ENCODE results near the gene RNF144A.

Gene RNF144A

GRCh38 chr2:7010391-7011054 is 93.3 kb downstream of the RNF144A start:
- no peaks in the 10 kb centered on the region for H3K9me3 ChIP-seq (ENCODE audit: insufficient read depth, low read length)
- H3K9ac ChIP-seq (ENCODE audit: insufficient read length, low read depth), result no peak overlapping the region
- TF ChIP-seq YY1 (IDR thresholded peaks at IDR 0.05; ENCODE audit: insufficient read depth, insufficient read length), result no peak
- H3K36me3 ChIP-seq (ENCODE audit: insufficient read depth, insufficient read length, low read length), result no peaks in the 10 kb centered on the region
- DNase-seq (ENCODE audit: low read depth, low spot score), result no peak
- no peaks in the 10 kb centered on the region for H3K27me3 ChIP-seq (ENCODE audit: insufficient read depth, insufficient read length)
- peaks cover 3% of the 10 kb centered on the region for H3K4me1 ChIP-seq (ENCODE audit: insufficient read depth, insufficient read length)
- H3K4me3 ChIP-seq (ENCODE audit: insufficient read length, low read depth), result no peak overlapping the region

DNA sequence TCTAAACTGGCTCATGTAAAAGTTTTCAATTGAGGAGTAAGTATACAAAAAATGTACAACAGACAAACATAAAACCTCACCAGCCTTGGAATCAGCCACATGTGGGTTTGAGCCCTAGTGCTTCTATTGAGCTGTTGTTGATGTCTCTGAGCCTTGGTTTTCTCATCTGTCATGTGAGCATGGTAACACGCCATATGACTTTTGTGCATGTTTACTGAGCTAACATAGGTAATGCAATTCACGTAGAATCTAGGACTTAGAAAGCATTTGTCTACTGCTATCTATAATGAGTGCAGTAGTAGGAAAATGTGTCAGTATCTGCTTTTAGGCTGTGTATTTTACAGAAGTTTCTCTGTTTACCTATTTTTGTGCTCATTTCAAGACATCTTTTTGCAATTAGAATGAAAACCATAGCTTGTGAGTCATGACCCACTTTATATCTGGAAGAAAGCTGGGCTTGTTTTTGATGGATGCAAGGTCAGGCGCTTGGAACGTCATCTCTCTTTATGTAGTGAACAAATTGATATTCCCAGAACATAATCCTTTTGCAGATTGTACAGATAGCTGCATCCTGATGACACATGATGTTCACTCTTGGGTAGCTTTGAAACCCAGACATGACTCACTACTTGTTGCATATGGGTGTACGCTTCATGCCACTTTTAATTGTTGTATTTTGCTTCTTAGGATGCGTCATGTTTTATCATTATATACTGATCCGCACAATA is 94.3 kb downstream of the RNF144A start:
- no peak overlapping the region for H3K9ac ChIP-seq (ENCODE audit: insufficient read length, low read depth)
- no peak overlapping the region for H3K4me3 ChIP-seq (ENCODE audit: insufficient read length, low read depth)
- H3K4me1 ChIP-seq (ENCODE audit: insufficient read depth, insufficient read length), result peaks cover 3% of the 10 kb centered on the region
- H3K27me3 ChIP-seq (ENCODE audit: insufficient read depth, insufficient read length), result no peaks in the 10 kb centered on the region
- no peaks in the 10 kb centered on the region for H3K9me3 ChIP-seq (ENCODE audit: insufficient read depth, low read length)
- TF ChIP-seq ZNF274 (IDR thresholded peaks at IDR 0.05; ENCODE audit: low read depth, low read length), result no peak
- TF ChIP-seq YY1 (IDR thresholded peaks at IDR 0.05; ENCODE audit: insufficient read depth, insufficient read length), result no peak
- no peak for DNase-seq (ENCODE audit: low read depth, low spot score)
- no peaks in the 10 kb centered on the region for H3K36me3 ChIP-seq (ENCODE audit: insufficient read depth, insufficient read length, low read length)

DNA sequence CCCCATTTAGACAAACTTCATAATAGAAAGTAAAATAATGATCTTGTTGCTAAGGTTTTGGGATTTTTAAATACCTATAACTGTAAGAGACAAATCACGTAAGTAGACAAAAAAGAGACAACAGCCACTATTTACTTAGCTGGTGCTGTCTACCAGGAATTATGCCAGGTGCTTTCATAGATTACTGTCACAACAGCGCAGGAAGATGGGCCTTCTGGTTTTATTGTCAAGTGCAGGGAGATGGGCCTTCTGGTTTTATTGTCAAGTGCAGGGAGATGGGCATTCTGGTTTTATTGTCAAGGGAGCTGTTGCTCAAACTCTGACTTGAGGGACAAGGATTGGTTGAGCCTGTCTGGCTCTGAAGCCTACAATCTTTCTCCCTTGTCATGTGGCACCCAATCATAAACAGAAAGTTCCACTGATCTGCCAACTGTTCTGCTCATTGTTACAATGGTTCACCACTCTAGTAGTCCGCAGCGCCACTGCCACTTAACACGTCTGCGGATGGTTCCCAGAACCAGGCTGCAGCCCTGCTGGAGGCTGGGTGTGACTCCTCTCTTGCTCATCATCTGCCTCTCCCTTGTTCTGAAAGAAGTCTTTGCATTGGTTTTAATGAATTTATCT is 95.0 kb downstream of the RNF144A start:
- TF ChIP-seq SUZ12 (IDR thresholded peaks at IDR 0.05; ENCODE audit: extremely low read depth, insufficient read depth, insufficient read length) (no peak), ZNF274 (IDR thresholded peaks at IDR 0.05; ENCODE audit: low read depth, low read length) (no peak), YY1 (IDR thresholded peaks at IDR 0.05; ENCODE audit: insufficient read depth, insufficient read length) (no peak)
- no peak for DNase-seq (ENCODE audit: low read depth, low spot score)
- H3K4me3 ChIP-seq (ENCODE audit: insufficient read length, low read depth), result no peak overlapping the region
- H3K4me1 ChIP-seq (ENCODE audit: insufficient read depth, insufficient read length), result peaks cover 3% of the 10 kb centered on the region
- no peak overlapping the region for H3K9ac ChIP-seq (ENCODE audit: insufficient read length, low read depth)
- H3K9me3 ChIP-seq (ENCODE audit: insufficient read depth, low read length), result no peaks in the 10 kb centered on the region
- no peaks in the 10 kb centered on the region for H3K36me3 ChIP-seq (ENCODE audit: insufficient read depth, insufficient read length, low read length)
- H3K27me3 ChIP-seq (ENCODE audit: insufficient read depth, insufficient read length), result no peaks in the 10 kb centered on the region

DNA sequence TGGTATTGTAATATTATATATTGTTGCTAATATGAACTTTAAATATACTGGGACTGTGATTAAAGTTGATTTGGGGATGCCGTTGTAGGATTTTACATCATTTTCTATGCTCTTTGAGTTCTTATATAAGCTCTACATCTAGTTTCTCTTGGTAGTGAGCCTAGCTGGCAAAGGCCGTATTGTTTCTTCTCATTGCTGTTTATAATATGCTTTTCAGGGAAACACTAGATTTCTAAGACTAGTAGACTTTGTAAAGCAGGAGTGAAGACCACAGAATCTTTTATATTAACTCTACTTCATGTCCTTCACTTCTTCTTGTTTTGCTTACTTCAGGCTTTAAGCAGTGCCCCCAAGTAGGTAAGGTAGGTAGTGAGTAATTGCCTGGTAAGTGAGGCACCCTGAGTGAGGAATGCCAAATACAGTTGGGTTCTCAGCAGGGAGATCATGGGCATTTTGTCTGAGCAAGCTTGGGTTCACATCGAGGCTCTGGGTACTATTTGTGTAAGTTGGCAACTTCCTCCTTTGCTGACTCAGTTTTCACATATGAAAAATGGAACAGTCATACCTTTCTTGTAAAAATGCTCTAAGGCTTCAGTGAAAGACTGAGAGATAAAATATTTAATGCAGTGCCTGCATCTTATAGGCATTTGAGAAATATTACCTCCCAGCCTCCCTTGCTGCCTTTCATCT is 96.4 kb downstream of the RNF144A start:
- DNase-seq (ENCODE audit: low read depth, low spot score), result no peak
- Histone ChIP-seq H3K36me3 (ENCODE audit: insufficient read depth, insufficient read length, low read length) (no peaks in the 10 kb centered on the region), H3K4me3 (ENCODE audit: insufficient read length, low read depth) (no peak overlapping the region), H3K27me3 (ENCODE audit: insufficient read depth, insufficient read length) (no peaks in the 10 kb centered on the region), H3K4me1 (ENCODE audit: insufficient read depth, insufficient read length) (no peaks in the 10 kb centered on the region), H3K9me3 (ENCODE audit: insufficient read depth, low read length) (no peaks in the 10 kb centered on the region), H3K9ac (ENCODE audit: insufficient read length, low read depth) (no peak overlapping the region)
- TF ChIP-seq ZNF274 (IDR thresholded peaks at IDR 0.05; ENCODE audit: low read depth, low read length) (no peak), SUZ12 (IDR thresholded peaks at IDR 0.05; ENCODE audit: extremely low read depth, insufficient read depth, insufficient read length) (no peak), YY1 (IDR thresholded peaks at IDR 0.05; ENCODE audit: insufficient read depth, insufficient read length) (no peak)

DNA sequence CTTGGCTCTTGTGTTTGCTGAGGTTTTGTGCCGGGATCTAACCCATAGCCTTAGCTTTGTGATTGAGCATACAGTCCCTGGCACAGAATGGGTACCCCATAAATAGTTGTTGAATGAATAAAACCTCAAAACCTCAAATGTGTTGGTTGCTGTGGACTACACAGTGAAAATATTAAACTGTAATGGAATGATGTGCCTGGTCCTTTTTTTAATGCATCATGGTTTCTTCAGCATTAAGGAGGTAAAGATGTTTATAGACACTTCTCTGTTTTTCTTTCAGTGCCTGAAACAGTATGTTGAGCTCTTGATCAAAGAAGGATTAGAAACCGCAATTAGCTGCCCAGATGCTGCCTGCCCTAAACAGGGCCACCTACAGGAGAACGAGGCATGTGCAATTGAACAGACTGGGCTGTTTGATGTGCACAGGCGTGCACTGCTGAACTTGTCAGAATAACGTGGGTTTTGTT is 97.0 kb downstream of the RNF144A start:
- no peak overlapping the region for H3K9ac ChIP-seq (ENCODE audit: insufficient read length, low read depth)
- DNase-seq (ENCODE audit: low read depth, low spot score), result no peak
- no peak for TF ChIP-seq ZNF274 (IDR thresholded peaks at IDR 0.05; ENCODE audit: low read depth, low read length)
- no peak for TF ChIP-seq YY1 (IDR thresholded peaks at IDR 0.05; ENCODE audit: insufficient read depth, insufficient read length)
- TF ChIP-seq SUZ12 (IDR thresholded peaks at IDR 0.05; ENCODE audit: extremely low read depth, insufficient read depth, insufficient read length), result no peak
- peaks cover 2% of the 10 kb centered on the region for H3K36me3 ChIP-seq (ENCODE audit: insufficient read depth, insufficient read length, low read length)
- H3K4me1 ChIP-seq (ENCODE audit: insufficient read depth, insufficient read length), result no peaks in the 10 kb centered on the region
- H3K4me3 ChIP-seq (ENCODE audit: insufficient read length, low read depth), result no peak overlapping the region
- H3K27me3 ChIP-seq (ENCODE audit: insufficient read depth, insufficient read length), result no peaks in the 10 kb centered on the region
- no peaks in the 10 kb centered on the region for H3K9me3 ChIP-seq (ENCODE audit: insufficient read depth, low read length)

- H3K4me3 ChIP-seq (ENCODE audit: insufficient read length, low read depth), result no peak overlapping the region
- DNase-seq (ENCODE audit: low read depth, low spot score), result no peak
- no peak for TF ChIP-seq ZNF274 (IDR thresholded peaks at IDR 0.05; ENCODE audit: low read depth, low read length)
- TF ChIP-seq YY1 (IDR thresholded peaks at IDR 0.05; ENCODE audit: insufficient read depth, insufficient read length), result no peak
- TF ChIP-seq SUZ12 (IDR thresholded peaks at IDR 0.05; ENCODE audit: extremely low read depth, insufficient read depth, insufficient read length), result no peak
- peaks cover 6% of the 10 kb centered on the region for H3K36me3 ChIP-seq (ENCODE audit: insufficient read depth, insufficient read length, low read length)
- H3K9me3 ChIP-seq (ENCODE audit: insufficient read depth, low read length), result no peaks in the 10 kb centered on the region
- H3K4me1 ChIP-seq (ENCODE audit: insufficient read depth, insufficient read length), result no peaks in the 10 kb centered on the region
- no peak overlapping the region for H3K9ac ChIP-seq (ENCODE audit: insufficient read length, low read depth)
- no peaks in the 10 kb centered on the region for H3K27me3 ChIP-seq (ENCODE audit: insufficient read depth, insufficient read length)
Observed at GRCh38 chr2:7015007-7015950, 98.1 kb downstream of the RNF144A start.

Data from NT2/D1 (cell line).